ENCODE measurements around the gene MAP2K7. TPM values are rescaled to one million over a fixed set of nuclear protein-coding genes. Genes with fewer than 3 reads are reported as not detected.

MAP2K7 gene
- total RNA-seq, 1 donor, result 23.2 TPM

- H3K4me1 ChIP-seq (ENCODE audit: insufficient read depth, low read length), result peaks cover 31% of the 10 kb centered on the region
- H3K9me3 ChIP-seq (ENCODE audit: low read depth, low read length), result no peaks in the 10 kb centered on the region
- no peak overlapping the region for H3K4me3 ChIP-seq (ENCODE audit: low read length)
- H3K27me3 ChIP-seq (ENCODE audit: insufficient read depth, low read length), result no peaks in the 10 kb centered on the region
Measured at GRCh38 chr19:7905859-7906258, 2.2 kb downstream of the MAP2K7 start.

- Histone ChIP-seq H3K4me1 (ENCODE audit: insufficient read depth, low read length) (peaks cover 31% of the 10 kb centered on the region), H3K27me3 (ENCODE audit: insufficient read depth, low read length) (no peaks in the 10 kb centered on the region), H3K4me3 (ENCODE audit: low read length) (no peak overlapping the region), H3K9me3 (ENCODE audit: low read depth, low read length) (no peaks in the 10 kb centered on the region)
Measured at GRCh38 chr19:7907122-7907521, 3.4 kb downstream of the MAP2K7 start.

GRCh38 chr19:7907544-7907943 lies 3.9 kb downstream of the MAP2K7 start:
- no peaks in the 10 kb centered on the region for H3K9me3 ChIP-seq (ENCODE audit: low read depth, low read length)
- H3K27me3 ChIP-seq (ENCODE audit: insufficient read depth, low read length), result no peaks in the 10 kb centered on the region
- H3K4me1 ChIP-seq (ENCODE audit: insufficient read depth, low read length), result peaks cover 29% of the 10 kb centered on the region
- H3K4me3 ChIP-seq (ENCODE audit: low read length), result no peak overlapping the region

GRCh38 chr19:7908078-7908699 lies 4.5 kb downstream of the MAP2K7 start:
- Histone ChIP-seq H3K4me1 (ENCODE audit: insufficient read depth, low read length) (peaks cover 22% of the 10 kb centered on the region), H3K9me3 (ENCODE audit: low read depth, low read length) (no peaks in the 10 kb centered on the region), H3K27me3 (ENCODE audit: insufficient read depth, low read length) (no peaks in the 10 kb centered on the region), H3K4me3 (ENCODE audit: low read length) (no peak overlapping the region)

GRCh38 chr19:7908742-7909461 lies 5.2 kb downstream of the MAP2K7 start:
- Histone ChIP-seq H3K27me3 (ENCODE audit: insufficient read depth, low read length) (no peaks in the 10 kb centered on the region), H3K4me3 (ENCODE audit: low read length) (no peak overlapping the region), H3K9me3 (ENCODE audit: low read depth, low read length) (no peaks in the 10 kb centered on the region), H3K4me1 (ENCODE audit: insufficient read depth, low read length) (peaks cover 21% of the 10 kb centered on the region)

- no peaks in the 10 kb centered on the region for H3K27me3 ChIP-seq (ENCODE audit: insufficient read depth, low read length)
- peaks cover 16% of the 10 kb centered on the region for H3K4me1 ChIP-seq (ENCODE audit: insufficient read depth, low read length)
- H3K4me3 ChIP-seq (ENCODE audit: low read length), result no peak overlapping the region
- no peaks in the 10 kb centered on the region for H3K9me3 ChIP-seq (ENCODE audit: low read depth, low read length)
Measured at GRCh38 chr19:7909471-7910067, 5.9 kb downstream of the MAP2K7 start.

GRCh38 chr19:7910321-7911161 lies 6.9 kb downstream of the MAP2K7 start:
- Histone ChIP-seq H3K4me3 (ENCODE audit: low read length) (no peak overlapping the region), H3K27me3 (ENCODE audit: insufficient read depth, low read length) (peaks cover 3% of the 10 kb centered on the region), H3K4me1 (ENCODE audit: insufficient read depth, low read length) (peaks cover 8% of the 10 kb centered on the region), H3K9me3 (ENCODE audit: low read depth, low read length) (no peaks in the 10 kb centered on the region)

- H3K4me1 ChIP-seq (ENCODE audit: insufficient read depth, low read length), result peaks cover 12% of the 10 kb centered on the region
- peaks cover 9% of the 10 kb centered on the region for H3K27me3 ChIP-seq (ENCODE audit: insufficient read depth, low read length)
- H3K9me3 ChIP-seq (ENCODE audit: low read depth, low read length), result no peaks in the 10 kb centered on the region
- no peak overlapping the region for H3K4me3 ChIP-seq (ENCODE audit: low read length)
Measured at GRCh38 chr19:7911508-7912143, 7.9 kb downstream of the MAP2K7 start.

- H3K9me3 ChIP-seq (ENCODE audit: low read depth, low read length), result no peaks in the 10 kb centered on the region
- peaks cover 12% of the 10 kb centered on the region for H3K27me3 ChIP-seq (ENCODE audit: insufficient read depth, low read length)
- peaks cover 18% of the 10 kb centered on the region for H3K4me1 ChIP-seq (ENCODE audit: insufficient read depth, low read length)
- H3K4me3 ChIP-seq (ENCODE audit: low read length), result no peak overlapping the region
Measured at GRCh38 chr19:7912144-7912696, 8.5 kb downstream of the MAP2K7 start.

- H3K9me3 ChIP-seq (ENCODE audit: low read depth, low read length), result no peaks in the 10 kb centered on the region
- peaks cover 25% of the 10 kb centered on the region for H3K4me1 ChIP-seq (ENCODE audit: insufficient read depth, low read length)
- no peak overlapping the region for H3K4me3 ChIP-seq (ENCODE audit: low read length)
- peaks cover 19% of the 10 kb centered on the region for H3K27me3 ChIP-seq (ENCODE audit: insufficient read depth, low read length)
Measured at GRCh38 chr19:7912697-7913564, 9.3 kb downstream of the MAP2K7 start.

- no peak overlapping the region for H3K4me3 ChIP-seq (ENCODE audit: low read length)
- H3K27me3 ChIP-seq (ENCODE audit: insufficient read depth, low read length), result peaks cover 25% of the 10 kb centered on the region
- peaks cover 31% of the 10 kb centered on the region for H3K4me1 ChIP-seq (ENCODE audit: insufficient read depth, low read length)
- no peaks in the 10 kb centered on the region for H3K9me3 ChIP-seq (ENCODE audit: low read depth, low read length)
Measured at GRCh38 chr19:7913652-7914051, 10.0 kb downstream of the MAP2K7 start.

- no peaks in the 10 kb centered on the region for H3K9me3 ChIP-seq (ENCODE audit: low read depth, low read length)
Measured at GRCh38 chr19:7914099-7914498, 10.4 kb downstream of the MAP2K7 start.

GRCh38 chr19:7914598-7915045 lies 10.9 kb downstream of the MAP2K7 start, which contains the start of gene TGFBR3L:
TSS of gene TGFBR3L (plus strand) at chr19:7914830.
- Histone ChIP-seq H3K27me3 (ENCODE audit: insufficient read depth, low read length) (peaks cover 30% of the 10 kb centered on the region), H3K9me3 (ENCODE audit: low read depth, low read length) (no peaks in the 10 kb centered on the region), H3K4me3 (ENCODE audit: low read length) (no peak within 1 kb of the TSS), H3K4me1 (ENCODE audit: insufficient read depth, low read length) (peaks cover 40% of the 10 kb centered on the region)

More at GRCh38 chr19:7914099-7914498, 10.4 kb downstream of the MAP2K7 start:
- Histone ChIP-seq H3K4me1 (ENCODE audit: insufficient read depth, low read length) (peaks cover 34% of the 10 kb centered on the region), H3K27me3 (ENCODE audit: insufficient read depth, low read length) (peaks cover 30% of the 10 kb centered on the region), H3K4me3 (ENCODE audit: low read length) (no peak overlapping the region)

Data from mononuclear cell (primary cell).